Fibroblast of the aortic adventitia (primary cell): Measurements from ENCODE around the gene PADI1. TPM values are rescaled to one million over a fixed set of nuclear protein-coding genes. Genes with fewer than 3 reads are reported as not detected.

Source experiments
- DNase-seq: peaks from one replicate; pipeline ENCODE4 v3.0.0-alpha.2; 2010; ENCODE audit warnings: low read depth
- H3K4me3 ChIP-seq: 2 replicates; pipeline ENCODE4 v1.5.1; 2011; ENCODE audit warnings: low read depth, mild to moderate bottlenecking, control low read depth, low read length, moderate library complexity
- CTCF ChIP-seq: IDR thresholded peaks from 2 replicates; pipeline ENCODE4 v1.5.1; 2011; ENCODE audit warnings: mild to moderate bottlenecking, low read length, control low read depth, inconsistent platforms; ENCODE audit not compliant: insufficient read depth
- total RNA-seq: library from RNA; depleted of rRNA; stranded (reverse); fragments of >200 nt; gene quantifications from 2 replicates; pipeline ENCODE4 v1.2.3, GENCODE V29; 2012; ENCODE audit warnings: low replicate concordance

The PADI1 gene
- total RNA-seq, 1 donor: 0.09 TPM

- TF ChIP-seq CTCF: no peak
- no peak for DNase-seq
- no peak overlapping the region for H3K4me3 ChIP-seq
Measured at GRCh38 chr1:17162941-17163340, 42.0 kb upstream of the PADI1 start.

GRCh38 chr1:17163371-17163770, 41.6 kb upstream of the PADI1 start:
- DNase-seq: no peak
- no peak for TF ChIP-seq CTCF

GRCh38 chr1:17163789-17164666, 40.9 kb upstream of the PADI1 start:
- TF ChIP-seq CTCF: no peak
- no peak overlapping the region for H3K4me3 ChIP-seq
- no peak for DNase-seq

More at GRCh38 chr1:17163371-17163770, 41.6 kb upstream of the PADI1 start:
- H3K4me3 ChIP-seq: no peak overlapping the region

- H3K4me3 ChIP-seq: no peak overlapping the region
- DNase-seq: no peak
- no peak for TF ChIP-seq CTCF
Measured at GRCh38 chr1:17165823-17166222, 39.1 kb upstream of the PADI1 start.

GRCh38 chr1:17167041-17167785, 37.7 kb upstream of the PADI1 start:
- no peak overlapping the region for H3K4me3 ChIP-seq
- DNase-seq: peak; percentile 12
- TF ChIP-seq CTCF: no peak

GRCh38 chr1:17167786-17168090, 37.2 kb upstream of the PADI1 start:
- TF ChIP-seq CTCF: no peak
- H3K4me3 ChIP-seq: no peak overlapping the region

More at GRCh38 chr1:17167786-17168090, 37.2 kb upstream of the PADI1 start:
- no peak for DNase-seq
